Panc1 (cell line): ENCODE data around the gene ZNF281. TPM values are rescaled to one million over a fixed set of nuclear protein-coding genes. Genes with fewer than 3 reads are reported as not detected.

Source experiments
- ATAC-seq: fragments of 200-7000 bp; cut with Tn5 transposase; 2 replicates; pipeline ENCODE4 v1.9.1; 2020; ENCODE audit warnings: mild to moderate bottlenecking, moderate library complexity
- BruUV-seq: library from RNA; stranded (reverse); fragments of 400-500 nt; replicated peaks from 2 replicates; lab custom pipeline; 2021; lab: Mats Ljungman, UMichigan
- CTCF ChIA-PET: fragments of 300-600 bp; sonication (Branson Sonifier 250); formaldehyde crosslinking; loops from one replicate; lab custom pipeline; 2022; ENCODE audit warnings: antibody characterized with exemption; lab: Charles Lee
- POLR2A ChIA-PET: fragments of 300-600 bp; sonication (Branson Sonifier 250); formaldehyde crosslinking; loops from one replicate; lab custom pipeline; 2022; ENCODE audit warnings: antibody characterized with exemption; lab: Charles Lee
- DNase-seq: peaks from one replicate; pipeline ENCODE4 v3.0.0-alpha.2; 2010; ENCODE audit warnings: low read depth, low spot score
- H3K27ac ChIP-seq: 2 replicates; pipeline ENCODE4 v1.5.1; 2011; ENCODE audit warnings: mild to moderate bottlenecking, low read length, inconsistent platforms
- H3K27me3 ChIP-seq: fragments of 200-500 bp; sonication (Bioruptor generic); 2 replicates; pipeline ENCODE4 v1.6.0; 2014; ENCODE audit warnings: low read length, inconsistent platforms; ENCODE audit not compliant: control insufficient read depth, insufficient read depth
- H3K36me3 ChIP-seq: fragments of 200-500 bp; sonication (Bioruptor generic); 2 replicates; pipeline ENCODE4 v1.5.1; 2014; ENCODE audit warnings: inconsistent platforms, mild to moderate bottlenecking, low read length, moderate library complexity; ENCODE audit not compliant: control insufficient read depth, insufficient read depth
- H3K4me1 ChIP-seq: 2 replicates; pipeline ENCODE4 v1.5.1; 2011; ENCODE audit warnings: inconsistent platforms, mild to moderate bottlenecking, low read length, moderate library complexity; ENCODE audit not compliant: control insufficient read depth, insufficient read depth
- H3K4me3 ChIP-seq, 2 experiments: 2 replicates each; pipeline ENCODE4 v1.5.1; 2011 to 2012; ENCODE audit warnings: low read depth in 2 of 2, low read length in 2 of 2, mild to moderate bottlenecking in 2 of 2, inconsistent platforms in 1 of 2, moderate library complexity in 1 of 2
- H3K9me3 ChIP-seq: fragments of 200-500 bp; sonication (Bioruptor generic); 2 replicates; pipeline ENCODE4 v1.5.1; 2014; ENCODE audit warnings: low read depth, mild to moderate bottlenecking, inconsistent platforms, low read length, moderate library complexity; ENCODE audit not compliant: control insufficient read depth, insufficient read depth
- CTCF ChIP-seq: fragments of 450-650 bp; IDR thresholded peaks from 2 replicates; pipeline ENCODE4 v1.5.1; 2017; ENCODE audit warnings: mild to moderate bottlenecking
- POLR2AphosphoS5 ChIP-seq: IDR thresholded peaks from 2 replicates; pipeline ENCODE4 v1.6.1; 2012; ENCODE audit warnings: mild to moderate bottlenecking, low read depth, low read length, moderate library complexity
- SIN3A ChIP-seq: IDR thresholded peaks from 2 replicates; pipeline ENCODE4 v1.6.1; 2012; ENCODE audit warnings: low read depth, mild to moderate bottlenecking, low read length, moderate library complexity, borderline replicate concordance; ENCODE audit not compliant: insufficient read depth
- TCF7L2 ChIP-seq: IDR thresholded peaks from 2 replicates; pipeline ENCODE4 v1.6.1; 2011; ENCODE audit warnings: mild to moderate bottlenecking, low read depth, low read length, inconsistent platforms
- in situ Hi-C: cut with HindIII; loops from 2 replicates; pipeline ENCODE4 v1.10.0; 2016; ENCODE audit warnings: low sequenced_read_pairs, low pct_unique_long_range_greater_than_20kb
- intact Hi-C: fragments of 100-400 bp; cut with micrococcal nuclease; formaldehyde crosslinking; loops from one replicate; pipeline ENCODE4 v1.10.0; 2022; ENCODE audit not compliant: unreplicated experiment
- total RNA-seq: library from RNA; stranded (reverse); gene quantifications from one replicate; pipeline ENCODE4 v1.2.1, GENCODE V29; 2021; ENCODE audit not compliant: unreplicated experiment
- TF ChIP-seq, protein P1 (sequence below), 2 experiments: IDR thresholded peaks; 2 replicates each; pipeline ENCODE4 v1.6.1; 2011 to 2012; ENCODE audit warnings: low read depth in 2 of 2, control low read depth in 1 of 2, low read length in 1 of 2, mild to moderate bottlenecking in 1 of 2, moderate library complexity in 1 of 2; ENCODE audit not compliant: insufficient read depth in 1 of 2

ZNF281 gene
- total RNA-seq, 1 experiment from 2014 or later = 34.2 TPM

- POLR2A ChIA-PET = interaction anchor here (0.6 kb wide), 1 partner anchor 239 kb away, joined by 3 read pairs; no protein-coding TSS in a partner anchor
- CTCF ChIA-PET = interaction anchor here (0.6 kb wide), 2 partner anchors 93 to 516 kb away, joined by 3 to 15 read pairs; no protein-coding TSS in a partner anchor
- TF ChIP-seq, protein P1, sequence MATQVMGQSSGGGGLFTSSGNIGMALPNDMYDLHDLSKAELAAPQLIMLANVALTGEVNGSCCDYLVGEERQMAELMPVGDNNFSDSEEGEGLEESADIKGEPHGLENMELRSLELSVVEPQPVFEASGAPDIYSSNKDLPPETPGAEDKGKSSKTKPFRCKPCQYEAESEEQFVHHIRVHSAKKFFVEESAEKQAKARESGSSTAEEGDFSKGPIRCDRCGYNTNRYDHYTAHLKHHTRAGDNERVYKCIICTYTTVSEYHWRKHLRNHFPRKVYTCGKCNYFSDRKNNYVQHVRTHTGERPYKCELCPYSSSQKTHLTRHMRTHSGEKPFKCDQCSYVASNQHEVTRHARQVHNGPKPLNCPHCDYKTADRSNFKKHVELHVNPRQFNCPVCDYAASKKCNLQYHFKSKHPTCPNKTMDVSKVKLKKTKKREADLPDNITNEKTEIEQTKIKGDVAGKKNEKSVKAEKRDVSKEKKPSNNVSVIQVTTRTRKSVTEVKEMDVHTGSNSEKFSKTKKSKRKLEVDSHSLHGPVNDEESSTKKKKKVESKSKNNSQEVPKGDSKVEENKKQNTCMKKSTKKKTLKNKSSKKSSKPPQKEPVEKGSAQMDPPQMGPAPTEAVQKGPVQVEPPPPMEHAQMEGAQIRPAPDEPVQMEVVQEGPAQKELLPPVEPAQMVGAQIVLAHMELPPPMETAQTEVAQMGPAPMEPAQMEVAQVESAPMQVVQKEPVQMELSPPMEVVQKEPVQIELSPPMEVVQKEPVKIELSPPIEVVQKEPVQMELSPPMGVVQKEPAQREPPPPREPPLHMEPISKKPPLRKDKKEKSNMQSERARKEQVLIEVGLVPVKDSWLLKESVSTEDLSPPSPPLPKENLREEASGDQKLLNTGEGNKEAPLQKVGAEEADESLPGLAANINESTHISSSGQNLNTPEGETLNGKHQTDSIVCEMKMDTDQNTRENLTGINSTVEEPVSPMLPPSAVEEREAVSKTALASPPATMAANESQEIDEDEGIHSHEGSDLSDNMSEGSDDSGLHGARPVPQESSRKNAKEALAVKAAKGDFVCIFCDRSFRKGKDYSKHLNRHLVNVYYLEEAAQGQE (IDR thresholded peaks at IDR 0.05; ENCODE audit: insufficient read depth in 1 of 2, low read depth in 2 of 2, low read length in 1 of 2) = no peak
- TF ChIP-seq CTCF (no peak), POLR2AphosphoS5 (peak; percentile 51; the same call in 1 of the 2 replicates), SIN3A (no peak; the same call in 1 of the 2 replicates), TCF7L2 (no peak)
- Histone ChIP-seq H3K27ac (peak overlapping the region; percentile 87), H3K27me3 (no peaks in the 10 kb centered on the region), H3K4me1 (peaks cover 40% of the 10 kb centered on the region), H3K9me3 (no peaks in the 10 kb centered on the region), H3K36me3 (no peaks in the 10 kb centered on the region), H3K4me3 (peak overlapping the region in 1 of 2 experiments; percentile 7; a peak in 1 of 4 replicates)
- intact Hi-C loops = no loop called here
- ATAC-seq (peak; percentile 85), DNase-seq (peak; percentile 97)
- in situ Hi-C loops = no loop called here
- BruUV-seq = no TSS peak
Measured at GRCh38 chr1:200415789-200416593, 6.2 kb upstream of the ZNF281 start.

- CTCF ChIA-PET = no interaction called here
- in situ Hi-C loops = no loop called here
- POLR2A ChIA-PET = no interaction called here
- no peak for TF ChIP-seq CTCF
- no peak overlapping the region for H3K4me3 ChIP-seq
- ATAC-seq (no peak), DNase-seq (no peak)
- peak overlapping the region; percentile 87 for H3K27ac ChIP-seq
- BruUV-seq = no TSS peak
- peaks cover 45% of the 10 kb centered on the region for H3K4me1 ChIP-seq
- intact Hi-C loops = no loop called here
- no peaks in the 10 kb centered on the region for H3K27me3 ChIP-seq
- no peaks in the 10 kb centered on the region for H3K9me3 ChIP-seq
- no peaks in the 10 kb centered on the region for H3K36me3 ChIP-seq
Measured at GRCh38 chr1:200415227-200415626, 5.4 kb upstream of the ZNF281 start.
